RKO (cell line): ENCODE results near the gene CTF1.
"Not testable (repeated sequence)": the region's sequence is repeated elsewhere in the genome, so short reads cannot be mapped to it uniquely, and the experiment has no call there.

Experiments
- DNase-seq: peaks from one replicate; pipeline ENCODE4 v3.0.0-alpha.2; 2016; ENCODE audit warnings: low spot score

Gene CTF1

GRCh38 chr16:30896261-30896888 is at the start of gene CTF1:
Gene CTF1, plus strand, starts transcription at chr16:30896614. Its CDS starts 30 bp downstream, at chr16:30896644.
- no peak for DNase-seq

- DNase-seq: no peak
These were observed 49.6 kb upstream of the CTF1 start for GRCh38 chr16:30846649-30847402.

- DNase-seq: no peak
These were observed 46.2 kb upstream of the CTF1 start for GRCh38 chr16:30850246-30850645.

- no peak for DNase-seq
These were observed 42.7 kb upstream of the CTF1 start for GRCh38 chr16:30853758-30854157.

- no peak for DNase-seq
These were observed 38.3 kb upstream of the CTF1 start for GRCh38 chr16:30858111-30858495.

GRCh38 chr16:30858829-30859423 is 37.5 kb upstream of the CTF1 start:
- no peak for DNase-seq

- DNase-seq: not testable (repeated sequence)
These were observed 35.7 kb upstream of the CTF1 start for GRCh38 chr16:30860729-30861128.

- DNase-seq: not testable (repeated sequence)
These were observed 33.2 kb upstream of the CTF1 start for GRCh38 chr16:30863178-30863577.

GRCh38 chr16:30866031-30866430 is 30.4 kb upstream of the CTF1 start:
- no peak for DNase-seq

- peak; percentile 49 for DNase-seq
These were observed 28.7 kb upstream of the CTF1 start for GRCh38 chr16:30867747-30868146.

GRCh38 chr16:30870904-30871303 is 25.5 kb upstream of the CTF1 start:
- DNase-seq: no peak

GRCh38 chr16:30874244-30874820 is 22.1 kb upstream of the CTF1 start:
- no peak for DNase-seq

GRCh38 chr16:30874821-30875717 is 21.3 kb upstream of the CTF1 start:
- DNase-seq: peak; percentile 93

- peak; percentile 67 for DNase-seq
These were observed 20.3 kb upstream of the CTF1 start for GRCh38 chr16:30875871-30876801.

GRCh38 chr16:30876867-30877266 is 19.5 kb upstream of the CTF1 start:
- no peak for DNase-seq

GRCh38 chr16:30882429-30883310 is 13.7 kb upstream of the CTF1 start:
- DNase-seq: no peak

GRCh38 chr16:30884760-30885159 is 11.7 kb upstream of the CTF1 start:
- DNase-seq: no peak

GRCh38 chr16:30885196-30885595 is 11.2 kb upstream of the CTF1 start:
- no peak for DNase-seq

- DNase-seq: no peak
These were observed 10.3 kb upstream of the CTF1 start for GRCh38 chr16:30886145-30886544.

- DNase-seq: no peak
These were observed 8.5 kb upstream of the CTF1 start for GRCh38 chr16:30887927-30888326.
